DOHH2 (cell line): Measurements from ENCODE around the gene TMEM269.

Experiments
- H3F3A ChIP-seq: fragments of 200-600 bp; sonication (generic), shearing (Covaris generic); 2 replicates; pipeline ENCODE4 v1.6.0; 2016; ENCODE audit warnings: antibody characterized with exemption, mild to moderate bottlenecking; ENCODE audit not compliant: control insufficient read depth, insufficient read depth
- H3K27ac ChIP-seq: fragments of 200-600 bp; sonication (generic); 2 replicates; pipeline ENCODE4 v1.5.1; 2014; ENCODE audit warnings: low read depth, mild to moderate bottlenecking, low read length, moderate library complexity
- H3K27me3 ChIP-seq: fragments of 200-600 bp; sonication (generic); 2 replicates; pipeline ENCODE4 v1.6.1; 2014; ENCODE audit warnings: mild to moderate bottlenecking, low read length, mixed read lengths; ENCODE audit not compliant: control insufficient read depth
- H3K36me3 ChIP-seq: fragments of 200-600 bp; sonication (generic); 2 replicates; pipeline ENCODE4 v1.6.1; 2014; ENCODE audit warnings: mild to moderate bottlenecking, low read length, moderate library complexity, mixed read lengths; ENCODE audit not compliant: control insufficient read depth
- H3K4me1 ChIP-seq: fragments of 200-600 bp; sonication (generic); 2 replicates; pipeline ENCODE4 v1.6.1; 2014; ENCODE audit warnings: mild to moderate bottlenecking, low read length, mixed read lengths; ENCODE audit not compliant: control insufficient read depth
- H3K4me2 ChIP-seq: fragments of 200-600 bp; sonication (generic); 2 replicates; pipeline ENCODE4 v1.6.0; 2014; ENCODE audit warnings: mild to moderate bottlenecking, low read length, moderate library complexity
- H3K4me3 ChIP-seq: fragments of 200-600 bp; sonication (generic); 2 replicates; pipeline ENCODE4 v1.5.1; 2014; ENCODE audit warnings: mild to moderate bottlenecking, low read length, mixed read lengths
- H3K79me2 ChIP-seq: fragments of 200-600 bp; sonication (generic); 2 replicates; pipeline ENCODE4 v1.6.1; 2014; ENCODE audit warnings: mild to moderate bottlenecking, low read length, mixed read lengths; ENCODE audit not compliant: control insufficient read depth
- H3K9me2 ChIP-seq: fragments of 200-600 bp; sonication (generic); replicated peaks from 2 replicates; pipeline ENCODE4 v1.6.1; 2014; ENCODE audit warnings: mild to moderate bottlenecking, low read length, mixed read lengths; ENCODE audit not compliant: control insufficient read depth
- H3K9me3 ChIP-seq: fragments of 200-600 bp; sonication (generic); 2 replicates; pipeline ENCODE4 v1.6.1; 2014; ENCODE audit warnings: antibody characterized with exemption, low read length, mixed read lengths; ENCODE audit not compliant: control insufficient read depth, insufficient read depth
- H4K20me1 ChIP-seq: fragments of 200-600 bp; sonication (generic); 2 replicates; pipeline ENCODE4 v1.6.0; 2014; ENCODE audit warnings: low read depth, mild to moderate bottlenecking, antibody characterized with exemption, low read length, moderate library complexity; ENCODE audit not compliant: control insufficient read depth, insufficient read depth
- EZH2phosphoT487 ChIP-seq: fragments of 200-600 bp; sonication (generic); IDR thresholded peaks from 2 replicates; pipeline ENCODE4 v1.6.1; 2017; ENCODE audit warnings: borderline replicate concordance, mild to moderate bottlenecking, antibody characterized with exemption, low read length, moderate library complexity, mixed read lengths
- TF ChIP-seq, protein P1 (sequence below): fragments of 200-600 bp; sonication (generic); IDR thresholded peaks from one replicate; pipeline ENCODE4 v1.5.1; 2014; ENCODE audit warnings: antibody characterized with exemption, mild to moderate bottlenecking, low read depth, low read length; ENCODE audit not compliant: poor library complexity, severe bottlenecking

TMEM269 gene

DNA sequence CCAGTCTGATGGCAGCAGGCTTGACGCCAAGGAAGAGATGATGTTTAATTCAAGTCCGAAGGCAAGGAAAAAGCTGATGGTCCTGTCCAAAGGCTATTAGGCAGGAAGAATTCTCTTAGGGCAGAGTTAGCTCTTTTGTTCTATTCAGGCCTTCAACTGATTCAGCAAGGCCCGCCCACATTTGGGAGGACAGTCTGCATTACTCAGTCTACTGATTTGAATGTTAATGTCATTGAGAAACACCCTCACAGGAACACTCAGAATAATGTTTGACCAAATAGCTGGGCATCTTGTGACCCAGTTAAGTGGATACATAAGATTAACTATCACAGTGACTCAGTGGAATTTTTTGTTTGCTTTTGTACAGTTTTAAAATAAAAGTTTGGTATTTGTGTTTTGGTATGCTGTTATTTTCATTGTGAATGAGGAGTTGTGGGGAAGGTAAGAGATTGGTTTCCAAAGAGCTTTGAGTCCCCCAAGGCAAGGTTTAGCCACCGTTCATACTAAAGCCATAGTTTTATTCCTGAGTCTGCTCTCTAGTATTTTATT, 59.9 kb downstream of the TMEM269 start:
- Histone ChIP-seq H3K4me1 (peaks cover 27% of the 10 kb centered on the region), H3K36me3 (peaks cover 18% of the 10 kb centered on the region), H3K27ac (no peak overlapping the region), H3K9me3 (no peaks in the 10 kb centered on the region), H3K27me3 (no peaks in the 10 kb centered on the region), H4K20me1 (no peaks in the 10 kb centered on the region), H3K4me3 (no peak overlapping the region), H3K4me2 (no peak overlapping the region), H3K9me2 (no peaks in the 10 kb centered on the region), H3K79me2 (peaks cover 25% of the 10 kb centered on the region), H3F3A (peaks cover 6% of the 10 kb centered on the region; the same call in 1 of the 2 replicates)
- TF ChIP-seq EZH2phosphoT487 = no peak
- TF ChIP-seq, protein P1, sequence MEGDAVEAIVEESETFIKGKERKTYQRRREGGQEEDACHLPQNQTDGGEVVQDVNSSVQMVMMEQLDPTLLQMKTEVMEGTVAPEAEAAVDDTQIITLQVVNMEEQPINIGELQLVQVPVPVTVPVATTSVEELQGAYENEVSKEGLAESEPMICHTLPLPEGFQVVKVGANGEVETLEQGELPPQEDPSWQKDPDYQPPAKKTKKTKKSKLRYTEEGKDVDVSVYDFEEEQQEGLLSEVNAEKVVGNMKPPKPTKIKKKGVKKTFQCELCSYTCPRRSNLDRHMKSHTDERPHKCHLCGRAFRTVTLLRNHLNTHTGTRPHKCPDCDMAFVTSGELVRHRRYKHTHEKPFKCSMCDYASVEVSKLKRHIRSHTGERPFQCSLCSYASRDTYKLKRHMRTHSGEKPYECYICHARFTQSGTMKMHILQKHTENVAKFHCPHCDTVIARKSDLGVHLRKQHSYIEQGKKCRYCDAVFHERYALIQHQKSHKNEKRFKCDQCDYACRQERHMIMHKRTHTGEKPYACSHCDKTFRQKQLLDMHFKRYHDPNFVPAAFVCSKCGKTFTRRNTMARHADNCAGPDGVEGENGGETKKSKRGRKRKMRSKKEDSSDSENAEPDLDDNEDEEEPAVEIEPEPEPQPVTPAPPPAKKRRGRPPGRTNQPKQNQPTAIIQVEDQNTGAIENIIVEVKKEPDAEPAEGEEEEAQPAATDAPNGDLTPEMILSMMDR = no peak

DNA sequence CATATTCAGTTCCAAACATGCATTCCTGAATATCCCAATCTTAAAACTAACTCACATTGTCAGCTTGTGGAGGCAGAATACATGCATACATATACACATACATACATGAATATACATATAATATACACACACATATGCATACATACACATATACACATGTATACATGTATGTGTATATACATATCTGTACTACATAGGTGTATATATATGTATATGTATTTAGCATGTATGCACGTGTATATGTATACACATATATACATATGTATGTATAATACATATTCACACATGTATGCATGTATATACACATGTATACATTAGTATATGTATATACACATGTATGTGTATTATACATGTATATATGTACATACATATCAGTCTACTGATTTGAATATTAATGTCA, 60.4 kb downstream of the TMEM269 start:
- Histone ChIP-seq H4K20me1 (no peaks in the 10 kb centered on the region), H3K4me2 (peak overlapping the region; percentile 84), H3K9me3 (no peaks in the 10 kb centered on the region), H3K4me1 (peaks cover 27% of the 10 kb centered on the region), H3K27me3 (no peaks in the 10 kb centered on the region), H3K27ac (no peak overlapping the region), H3F3A (peaks cover 6% of the 10 kb centered on the region; the same call in 1 of the 2 replicates), H3K36me3 (peaks cover 24% of the 10 kb centered on the region), H3K9me2 (no peaks in the 10 kb centered on the region), H3K79me2 (peaks cover 27% of the 10 kb centered on the region), H3K4me3 (no peak overlapping the region; the same call in 1 of the 2 replicates)
- TF ChIP-seq, protein P1 = no peak
- TF ChIP-seq EZH2phosphoT487 = no peak

DNA sequence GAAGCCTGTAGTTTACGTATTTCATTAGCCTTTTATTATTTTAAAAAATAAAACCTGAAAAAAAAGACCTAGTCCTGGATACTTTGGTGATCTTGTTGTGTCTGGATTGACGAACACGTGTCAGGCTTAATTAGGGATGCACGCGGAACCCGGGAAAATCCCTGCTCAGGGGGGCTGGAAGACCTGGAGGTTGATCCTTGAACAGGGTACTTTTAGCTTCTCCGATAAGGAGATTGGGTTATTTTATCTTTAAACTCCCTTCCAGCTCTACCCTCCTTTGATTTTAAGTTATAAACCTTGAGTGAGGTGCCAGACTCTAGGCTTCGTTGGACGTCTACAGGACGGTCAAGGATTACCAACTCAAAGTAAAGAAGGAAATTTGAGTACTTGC, 61.1 kb downstream of the TMEM269 start:
- Histone ChIP-seq H3K79me2 (peaks cover 27% of the 10 kb centered on the region), H3F3A (peaks cover 6% of the 10 kb centered on the region; the same call in 1 of the 2 replicates), H3K9me3 (no peaks in the 10 kb centered on the region; the same call in 1 of the 2 replicates), H3K27ac (no peak overlapping the region), H3K36me3 (peaks cover 30% of the 10 kb centered on the region), H3K9me2 (no peaks in the 10 kb centered on the region), H3K4me3 (peak overlapping the region; percentile 95), H4K20me1 (no peaks in the 10 kb centered on the region), H3K4me2 (peak overlapping the region; percentile 84), H3K27me3 (no peaks in the 10 kb centered on the region), H3K4me1 (peaks cover 32% of the 10 kb centered on the region)
- TF ChIP-seq EZH2phosphoT487 = no peak
- TF ChIP-seq, protein P1 = no peak
